DOHH2 (cell line): ENCODE data around the gene DUSP1.

Experiments
- EZH2phosphoT487 ChIP-seq: fragments of 200-600 bp; sonication (generic); IDR thresholded peaks from 2 replicates; pipeline ENCODE4 v1.6.1; 2017; ENCODE audit warnings: borderline replicate concordance, mild to moderate bottlenecking, antibody characterized with exemption, low read length, moderate library complexity, mixed read lengths
- TF ChIP-seq, protein P1 (sequence below): fragments of 200-600 bp; sonication (generic); IDR thresholded peaks from one replicate; pipeline ENCODE4 v1.5.1; 2014; ENCODE audit warnings: antibody characterized with exemption, mild to moderate bottlenecking, low read depth, low read length; ENCODE audit not compliant: poor library complexity, severe bottlenecking

DNA sequence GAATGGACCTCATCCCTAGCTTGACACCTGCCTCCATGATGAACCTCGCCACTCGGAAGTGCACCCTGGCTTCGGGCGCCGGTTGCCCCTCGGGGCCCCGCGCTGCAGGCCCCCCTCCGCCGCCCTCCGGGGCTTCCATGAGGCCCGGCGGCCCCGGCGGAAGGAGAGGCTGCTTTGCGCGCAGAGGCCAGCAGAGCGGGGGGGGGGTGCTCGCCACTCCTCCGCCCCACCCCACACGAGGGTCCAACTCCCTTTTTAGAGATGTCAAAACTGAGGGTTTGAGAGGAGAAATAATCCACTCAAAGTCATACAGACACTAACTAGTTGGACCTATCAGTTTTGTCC is 7.9 kb downstream of the DUSP1 start:
- TF ChIP-seq, protein P1, sequence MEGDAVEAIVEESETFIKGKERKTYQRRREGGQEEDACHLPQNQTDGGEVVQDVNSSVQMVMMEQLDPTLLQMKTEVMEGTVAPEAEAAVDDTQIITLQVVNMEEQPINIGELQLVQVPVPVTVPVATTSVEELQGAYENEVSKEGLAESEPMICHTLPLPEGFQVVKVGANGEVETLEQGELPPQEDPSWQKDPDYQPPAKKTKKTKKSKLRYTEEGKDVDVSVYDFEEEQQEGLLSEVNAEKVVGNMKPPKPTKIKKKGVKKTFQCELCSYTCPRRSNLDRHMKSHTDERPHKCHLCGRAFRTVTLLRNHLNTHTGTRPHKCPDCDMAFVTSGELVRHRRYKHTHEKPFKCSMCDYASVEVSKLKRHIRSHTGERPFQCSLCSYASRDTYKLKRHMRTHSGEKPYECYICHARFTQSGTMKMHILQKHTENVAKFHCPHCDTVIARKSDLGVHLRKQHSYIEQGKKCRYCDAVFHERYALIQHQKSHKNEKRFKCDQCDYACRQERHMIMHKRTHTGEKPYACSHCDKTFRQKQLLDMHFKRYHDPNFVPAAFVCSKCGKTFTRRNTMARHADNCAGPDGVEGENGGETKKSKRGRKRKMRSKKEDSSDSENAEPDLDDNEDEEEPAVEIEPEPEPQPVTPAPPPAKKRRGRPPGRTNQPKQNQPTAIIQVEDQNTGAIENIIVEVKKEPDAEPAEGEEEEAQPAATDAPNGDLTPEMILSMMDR: no peak
- TF ChIP-seq EZH2phosphoT487: no peak
